ENCODE results near the gene ADGRE3. TPM values are rescaled to one million over a fixed set of nuclear protein-coding genes. Genes with fewer than 3 reads are reported as not detected.

Gene ADGRE3
- total and polyA plus RNA-seq, 2 experiments from 2014 or later: not detected

- TF ChIP-seq EZH2 (IDR thresholded peaks at IDR 0.05; ENCODE audit: insufficient read depth, poor library complexity, severe bottlenecking): no peak
- no peak overlapping the region for H3K27ac ChIP-seq
- no peaks in the 10 kb centered on the region for H3K36me3 ChIP-seq (ENCODE audit: low read depth)
- no peak overlapping the region for H3K4me3 ChIP-seq
- no peak overlapping the region for H2AFZ ChIP-seq
- no peaks in the 10 kb centered on the region for H3K79me2 ChIP-seq (ENCODE audit: insufficient read depth)
- H3K9ac ChIP-seq: no peak overlapping the region
- no peak overlapping the region for H3K4me2 ChIP-seq (ENCODE audit: unreplicated experiment)
- no peaks in the 10 kb centered on the region for H4K20me1 ChIP-seq (ENCODE audit: insufficient read depth)
- DNase-seq: no peak
- H3K9me2 ChIP-seq (ENCODE audit: insufficient read depth): no peaks in the 10 kb centered on the region
- peaks cover 4% of the 10 kb centered on the region for H3K4me1 ChIP-seq (ENCODE audit: insufficient read depth)
- no peaks in the 10 kb centered on the region for H3K9me3 ChIP-seq (ENCODE audit: low read depth)
- 34 to 43% methylated on average over 5 of the region's 5 CpGs for WGBS, 2 experiments (ENCODE audit: low coverage in 1 of 2, low lambda C conversion rate in 2 of 2, missing lambda C conversion rate in 2 of 2)
- H3F3A ChIP-seq (ENCODE audit: insufficient read depth): no peaks in the 10 kb centered on the region
- H3K27me3 ChIP-seq (replicated peaks; ENCODE audit: insufficient read depth): no peaks in the 10 kb centered on the region
- in situ Hi-C loops (cut with MboI): no loop called here
Measured at GRCh38 chr19:14577264-14577663, 97.4 kb downstream of the ADGRE3 start.

- H3K4me1 ChIP-seq (ENCODE audit: insufficient read depth): peaks cover 4% of the 10 kb centered on the region
- H3K27ac ChIP-seq: no peak overlapping the region
- no peaks in the 10 kb centered on the region for H3F3A ChIP-seq (ENCODE audit: insufficient read depth)
- no peak overlapping the region for H3K4me2 ChIP-seq (ENCODE audit: unreplicated experiment)
- TF ChIP-seq EZH2 (IDR thresholded peaks at IDR 0.05; ENCODE audit: insufficient read depth, poor library complexity, severe bottlenecking) (no peak), EZH2phosphoT487 (IDR thresholded peaks at IDR 0.05; ENCODE audit: insufficient read depth, low read depth) (no peak)
- in situ Hi-C loops (cut with MboI): no loop called here
- peaks cover 5% of the 10 kb centered on the region for H3K79me2 ChIP-seq (ENCODE audit: insufficient read depth)
- DNase-seq: no peak
- H3K4me3 ChIP-seq: no peak overlapping the region
- H3K36me3 ChIP-seq (ENCODE audit: low read depth): no peaks in the 10 kb centered on the region
- no peak overlapping the region for H3K9ac ChIP-seq
- WGBS, 2 experiments (ENCODE audit: low coverage in 1 of 2, low lambda C conversion rate in 2 of 2, missing lambda C conversion rate in 2 of 2): 60 to 62% methylated on average over 8 of the region's 8 CpGs
- no peak overlapping the region for H2AFZ ChIP-seq
- H3K9me3 ChIP-seq (ENCODE audit: low read depth): no peaks in the 10 kb centered on the region
- no peaks in the 10 kb centered on the region for H3K27me3 ChIP-seq (replicated peaks; ENCODE audit: insufficient read depth)
- no peaks in the 10 kb centered on the region for H3K9me2 ChIP-seq (ENCODE audit: insufficient read depth)
- H4K20me1 ChIP-seq (ENCODE audit: insufficient read depth): no peaks in the 10 kb centered on the region
Measured at GRCh38 chr19:14576363-14576762, 98.3 kb downstream of the ADGRE3 start.

- Histone ChIP-seq H3K4me3 (no peak overlapping the region), H4K20me1 (ENCODE audit: insufficient read depth) (no peaks in the 10 kb centered on the region), H3K36me3 (ENCODE audit: low read depth) (no peaks in the 10 kb centered on the region), H3K79me2 (ENCODE audit: insufficient read depth) (peaks cover 14% of the 10 kb centered on the region), H3K4me1 (ENCODE audit: insufficient read depth) (peaks cover 4% of the 10 kb centered on the region), H3F3A (ENCODE audit: insufficient read depth) (no peaks in the 10 kb centered on the region), H3K9me3 (ENCODE audit: low read depth) (no peaks in the 10 kb centered on the region), H2AFZ (no peak overlapping the region), H3K9me2 (ENCODE audit: insufficient read depth) (no peaks in the 10 kb centered on the region), H3K27me3 (replicated peaks; ENCODE audit: insufficient read depth) (no peaks in the 10 kb centered on the region), H3K27ac (no peak overlapping the region), H3K4me2 (ENCODE audit: unreplicated experiment) (no peak overlapping the region), H3K9ac (no peak overlapping the region)
- WGBS, 2 experiments (ENCODE audit: low coverage in 1 of 2, low lambda C conversion rate in 2 of 2, missing lambda C conversion rate in 2 of 2): 74 to 77% methylated on average over 6 of the region's 6 CpGs
- peak; percentile 24 for DNase-seq
- in situ Hi-C loops (cut with MboI): no loop called here
- TF ChIP-seq EZH2phosphoT487 (IDR thresholded peaks at IDR 0.05; ENCODE audit: insufficient read depth, low read depth) (no peak), EZH2 (IDR thresholded peaks at IDR 0.05; ENCODE audit: insufficient read depth, poor library complexity, severe bottlenecking) (no peak)
Measured at GRCh38 chr19:14575428-14575980, 99.1 kb downstream of the ADGRE3 start.

- H4K20me1 ChIP-seq (ENCODE audit: insufficient read depth): no peaks in the 10 kb centered on the region
- no peaks in the 10 kb centered on the region for H3K36me3 ChIP-seq (ENCODE audit: low read depth)
- no peaks in the 10 kb centered on the region for H3K27me3 ChIP-seq (replicated peaks; ENCODE audit: insufficient read depth)
- H3K4me2 ChIP-seq (ENCODE audit: unreplicated experiment): peak within 1 kb of the TSS; percentile 80
- H3K4me3 ChIP-seq: peak within 1 kb of the TSS; percentile 98
- H3K27ac ChIP-seq: no peak within 1 kb of the TSS
- H2AFZ ChIP-seq: peak within 1 kb of the TSS; percentile 94
- 4% methylated on average over 39 to 40 of the region's 40 CpGs for WGBS, 2 experiments (ENCODE audit: low coverage in 1 of 2, low lambda C conversion rate in 2 of 2, missing lambda C conversion rate in 2 of 2)
- H3K9me2 ChIP-seq (ENCODE audit: insufficient read depth): no peaks in the 10 kb centered on the region
- TF ChIP-seq EZH2phosphoT487 (IDR thresholded peaks at IDR 0.05; ENCODE audit: insufficient read depth, low read depth) (no peak), EZH2 (IDR thresholded peaks at IDR 0.05; ENCODE audit: insufficient read depth, poor library complexity, severe bottlenecking) (no peak)
- H3K4me1 ChIP-seq (ENCODE audit: insufficient read depth): peaks cover 4% of the 10 kb centered on the region
- H3K79me2 ChIP-seq (ENCODE audit: insufficient read depth): peaks cover 40% of the 10 kb centered on the region
- H3F3A ChIP-seq (ENCODE audit: insufficient read depth): no peaks in the 10 kb centered on the region
- H3K9me3 ChIP-seq (ENCODE audit: low read depth): no peaks in the 10 kb centered on the region
- peak within 1 kb of the TSS; percentile 84 for H3K9ac ChIP-seq
- DNase-seq: peak; percentile 97
- in situ Hi-C loops (cut with MboI): loop anchor here (5.0 kb wide), 1 partner anchor 115 kb away; no protein-coding TSS in a partner anchor
Measured at GRCh38 chr19:14571695-14572490, 102.8 kb downstream of the ADGRE3 start, which contains the start of gene NDUFB7. TSS of gene NDUFB7 (minus strand) at chr19:14572066. CDS start at chr19:14572000, 66 bp downstream.

All from GM23248 (cell line).